ENCODE measurements around the gene CNPY1. TPM values are rescaled to one million over a fixed set of nuclear protein-coding genes. Genes with fewer than 3 reads are reported as not detected.
"Not testable (repeated sequence)": the region's sequence is repeated elsewhere in the genome, so short reads cannot be mapped to it uniquely, and the experiment has no call there.

Gene CNPY1
- not detected in 2 replicates for total RNA-seq (ENCODE audit: low replicate concordance)

DNA sequence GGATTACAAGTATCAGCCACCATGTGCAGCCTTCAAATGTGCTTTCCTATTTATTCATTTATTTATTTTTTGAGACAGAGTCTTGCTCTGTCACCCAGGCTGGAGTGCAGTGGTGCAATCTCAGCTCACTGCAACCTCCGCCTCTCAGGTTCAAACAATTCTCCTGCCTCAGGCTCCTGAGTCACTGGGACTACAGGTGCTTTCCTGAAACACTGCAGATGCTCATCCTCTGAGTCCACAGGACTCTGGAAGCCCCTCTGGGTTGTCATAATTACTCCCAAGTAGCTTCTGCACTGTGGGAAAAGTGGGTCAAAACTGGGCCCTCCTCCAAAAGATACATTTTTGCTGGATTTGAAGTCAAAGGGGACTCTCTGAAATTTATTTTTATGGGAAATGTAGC is at the start of gene CNPY1:
CNPY1 (minus strand) TSS at position 111 of the 400 bp plus-strand sequence. CDS start 630 bp downstream, outside the sequence.
- H3K4me3 ChIP-seq (ENCODE audit: low read depth, low read length); DNase-seq (ENCODE audit: low read depth): not testable (repeated sequence)

DNA sequence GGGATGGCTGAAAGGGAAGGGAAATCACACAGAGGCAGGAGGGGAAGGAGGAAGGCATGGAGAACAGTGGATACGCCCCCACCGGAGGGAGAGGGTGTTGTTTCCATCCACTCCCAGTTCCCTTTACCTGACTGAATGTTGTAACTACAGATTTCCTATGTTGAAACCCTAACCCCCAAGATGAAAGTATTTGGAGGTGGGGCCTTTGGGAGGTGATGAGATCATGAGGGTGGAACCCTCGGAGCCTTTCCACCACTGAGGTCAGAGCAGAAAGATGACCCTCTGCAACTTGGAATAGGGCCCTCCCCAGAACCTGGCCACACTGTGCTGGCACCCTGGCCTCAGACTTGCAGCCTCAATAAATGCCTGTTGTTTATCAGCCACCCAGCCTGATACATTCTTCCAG is 48.6 kb upstream of the CNPY1 start:
- H3K4me3 ChIP-seq (ENCODE audit: low read depth, low read length), result no peak overlapping the region
- DNase-seq (ENCODE audit: low read depth), result peak; percentile 13
- TF ChIP-seq, protein P1, sequence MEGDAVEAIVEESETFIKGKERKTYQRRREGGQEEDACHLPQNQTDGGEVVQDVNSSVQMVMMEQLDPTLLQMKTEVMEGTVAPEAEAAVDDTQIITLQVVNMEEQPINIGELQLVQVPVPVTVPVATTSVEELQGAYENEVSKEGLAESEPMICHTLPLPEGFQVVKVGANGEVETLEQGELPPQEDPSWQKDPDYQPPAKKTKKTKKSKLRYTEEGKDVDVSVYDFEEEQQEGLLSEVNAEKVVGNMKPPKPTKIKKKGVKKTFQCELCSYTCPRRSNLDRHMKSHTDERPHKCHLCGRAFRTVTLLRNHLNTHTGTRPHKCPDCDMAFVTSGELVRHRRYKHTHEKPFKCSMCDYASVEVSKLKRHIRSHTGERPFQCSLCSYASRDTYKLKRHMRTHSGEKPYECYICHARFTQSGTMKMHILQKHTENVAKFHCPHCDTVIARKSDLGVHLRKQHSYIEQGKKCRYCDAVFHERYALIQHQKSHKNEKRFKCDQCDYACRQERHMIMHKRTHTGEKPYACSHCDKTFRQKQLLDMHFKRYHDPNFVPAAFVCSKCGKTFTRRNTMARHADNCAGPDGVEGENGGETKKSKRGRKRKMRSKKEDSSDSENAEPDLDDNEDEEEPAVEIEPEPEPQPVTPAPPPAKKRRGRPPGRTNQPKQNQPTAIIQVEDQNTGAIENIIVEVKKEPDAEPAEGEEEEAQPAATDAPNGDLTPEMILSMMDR (IDR thresholded peaks at IDR 0.05; ENCODE audit: insufficient read depth, low read length), result no peak

GRCh38 chr7:155594163-155594732 is 47.9 kb upstream of the CNPY1 start:
- TF ChIP-seq, protein P1 (IDR thresholded peaks at IDR 0.05; ENCODE audit: insufficient read depth, low read length), result no peak
- no peak for DNase-seq (ENCODE audit: low read depth)

GRCh38 chr7:155593461-155594162 is 47.3 kb upstream of the CNPY1 start:
- TF ChIP-seq, protein P1 (IDR thresholded peaks at IDR 0.05; ENCODE audit: insufficient read depth, low read length), result no peak
- DNase-seq (ENCODE audit: low read depth), result no peak

More at GRCh38 chr7:155594163-155594732, 47.9 kb upstream of the CNPY1 start:
- H3K4me3 ChIP-seq (ENCODE audit: low read depth, low read length), result no peak overlapping the region

DNA sequence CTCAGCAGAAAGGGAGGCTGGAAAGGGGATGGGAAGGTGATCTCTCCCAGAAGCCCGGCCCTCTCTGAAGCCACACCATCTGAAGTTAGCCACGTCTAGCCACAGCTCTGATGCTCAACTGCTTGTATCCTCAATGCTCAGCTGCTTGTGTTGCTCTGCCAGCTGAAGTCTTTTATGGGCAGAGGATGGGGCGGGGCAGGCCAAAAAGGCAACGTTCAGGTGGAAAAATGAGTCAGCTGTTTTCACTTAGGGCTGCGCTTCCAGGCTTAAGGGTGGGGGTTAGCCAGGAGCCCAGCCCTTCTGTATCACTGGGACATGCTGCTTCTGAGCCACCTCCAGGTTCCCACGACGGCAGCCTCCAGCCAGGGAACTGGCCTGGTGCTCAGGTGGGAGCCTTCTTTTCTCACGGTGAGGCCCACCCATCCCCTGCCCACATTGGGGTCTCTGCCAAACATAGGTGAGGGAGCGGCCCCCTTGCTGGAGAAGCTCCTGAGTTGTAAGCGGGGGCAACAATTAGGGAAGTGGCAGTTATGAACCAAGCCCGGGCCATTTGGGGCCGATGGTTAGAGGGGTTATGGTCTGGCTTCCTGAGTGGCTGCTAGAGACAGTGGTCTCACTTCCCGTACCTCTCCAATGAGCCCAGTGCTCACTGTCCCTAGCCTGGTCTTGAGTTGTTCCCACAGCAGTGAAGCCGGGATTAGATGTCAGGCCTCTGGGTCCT is 44.9 kb upstream of the CNPY1 start:
- TF ChIP-seq, protein P1 (IDR thresholded peaks at IDR 0.05; ENCODE audit: insufficient read depth, low read length), result no peak
- DNase-seq (ENCODE audit: low read depth), result no peak
- H3K4me3 ChIP-seq (ENCODE audit: low read depth, low read length), result no peak overlapping the region

More at GRCh38 chr7:155593461-155594162, 47.3 kb upstream of the CNPY1 start:
- no peak overlapping the region for H3K4me3 ChIP-seq (ENCODE audit: low read depth, low read length)

DNA sequence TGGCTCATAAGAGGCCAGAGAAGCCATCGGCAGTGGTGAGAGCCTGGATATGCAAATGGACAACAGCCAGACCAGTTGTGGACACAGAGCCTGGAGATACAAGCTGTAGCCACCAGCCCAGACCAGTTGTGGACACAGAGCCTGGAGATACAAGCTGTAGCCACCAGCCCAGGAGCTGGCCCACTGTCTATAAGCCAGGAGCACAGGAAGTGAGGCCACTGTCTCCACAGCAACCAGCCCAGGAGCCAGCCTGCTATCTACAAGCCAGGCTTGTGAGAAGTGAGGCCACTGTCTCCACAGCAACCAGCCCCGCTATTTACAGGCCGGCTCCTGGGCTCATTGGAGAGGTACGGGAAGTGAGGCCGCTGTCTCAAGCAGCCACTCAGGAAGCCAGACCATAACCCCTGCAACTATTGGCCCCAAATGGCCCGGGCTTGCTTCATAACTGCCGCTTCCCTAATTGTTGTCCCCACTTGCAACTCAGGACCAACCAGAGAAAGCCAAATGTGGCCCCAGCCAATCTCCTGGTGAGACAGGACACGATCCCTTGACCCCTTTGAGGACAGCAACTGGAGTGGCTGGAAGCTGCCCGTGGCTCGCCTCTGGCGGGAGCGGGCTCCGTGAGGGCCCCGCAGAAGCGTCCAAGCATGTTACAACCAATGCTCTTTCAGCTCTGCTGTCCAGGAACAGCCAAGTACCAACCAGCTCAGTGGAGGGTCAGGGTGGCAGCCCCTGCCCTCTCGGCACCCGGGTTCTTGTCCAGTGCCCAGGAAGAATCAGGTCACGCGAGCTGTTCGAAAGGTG is 44.1 kb upstream of the CNPY1 start:
- DNase-seq (ENCODE audit: low read depth), result peak; percentile 34
- H3K4me3 ChIP-seq (ENCODE audit: low read depth, low read length), result no peak overlapping the region
- TF ChIP-seq, protein P1 (IDR thresholded peaks at IDR 0.05; ENCODE audit: insufficient read depth, low read length), result no peak

All from fibroblast of the aortic adventitia (primary cell).